Testis (tissue), 2 donors: Measurements from ENCODE around the gene ULBP2.

Experiments
- CTCF ChIP-seq, 3 experiments: fragments of 450-650 bp in 2 of 3; fragments of 200-600 bp in 1 of 3; sonication (generic) in 1 of 3; IDR thresholded peaks; one replicate each; pipeline ENCODE4 v1.5.1; 2016 to 2019; ENCODE audit warnings: antibody characterized with exemption in 3 of 3, mild to moderate bottlenecking in 2 of 3, moderate library complexity in 1 of 3
- POLR2A ChIP-seq: fragments of 450-650 bp; IDR thresholded peaks from one replicate; pipeline ENCODE4 v1.6.1; 2017; ENCODE audit warnings: antibody characterized with exemption, mild to moderate bottlenecking, moderate library complexity

GRCh38 chr6:149939356-149939648 lies 2.5 kb upstream of the ULBP2 start:
- TF ChIP-seq CTCF (IDR thresholded peaks at IDR 0.05) = no peak
- TF ChIP-seq POLR2A = no peak
